OCI-M2 (cell line): Measurements from ENCODE around the gene ZFAND5.

ENCODE experiments used
- DNase-seq: peaks from one replicate; lab custom pipeline; 2025; ENCODE audit not compliant: unreplicated experiment; lab: John Stamatoyannopoulos, UW

ZFAND5 gene

DNA sequence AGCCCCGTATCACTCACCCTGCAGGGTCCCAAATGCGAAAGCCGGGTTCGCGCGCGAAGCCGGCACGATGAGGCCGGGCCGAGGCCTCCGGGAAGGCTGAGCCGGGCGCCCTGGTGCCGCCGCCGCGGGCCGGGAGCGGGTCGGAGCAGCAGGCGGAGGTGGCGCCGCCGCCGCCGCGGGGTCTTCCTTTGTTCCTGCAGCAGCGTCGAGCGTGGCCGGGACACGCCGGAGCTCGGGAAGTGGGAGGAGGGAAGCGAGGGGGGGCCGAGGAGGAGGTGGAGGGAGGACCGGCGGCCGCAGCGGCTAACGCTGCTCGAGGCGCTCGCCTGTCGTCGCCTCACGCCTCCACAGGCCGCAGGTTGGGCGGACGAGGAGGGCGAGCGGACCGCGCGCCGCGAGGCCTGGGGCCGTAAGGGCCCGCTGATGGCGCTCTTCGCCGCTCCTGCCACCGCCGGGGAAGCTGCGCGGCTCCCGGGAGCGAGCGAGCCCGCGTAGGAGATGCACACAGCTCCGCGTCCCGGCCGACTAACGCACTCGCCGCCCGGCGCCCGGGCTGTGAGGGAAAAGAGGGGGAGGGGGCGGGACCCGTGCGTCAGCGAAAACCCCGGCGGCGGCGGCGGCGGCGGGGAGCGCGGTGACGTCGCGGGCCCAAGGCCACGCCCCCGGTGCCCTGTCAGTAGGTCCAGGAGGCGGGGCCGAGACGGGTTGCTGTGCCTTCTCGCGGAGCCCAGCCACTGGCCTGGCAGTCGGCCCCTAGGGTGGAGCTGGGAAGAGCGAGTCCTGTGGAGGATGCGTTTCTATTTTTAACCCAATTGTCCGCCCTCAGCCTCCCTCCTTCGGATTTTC is at the start of gene ZFAND5:
TSS of gene ZFAND5 (minus strand) at position 530 of the 846 bp plus-strand sequence. CDS start 4,430 bp downstream, outside the sequence.
- peak; percentile 72 for DNase-seq

GRCh38 chr9:72412483-72413040 is 47.6 kb upstream of the ZFAND5 start:
- DNase-seq: no peak

- DNase-seq: no peak
These were observed 45.2 kb upstream of the ZFAND5 start for GRCh38 chr9:72410214-72410613.

DNA sequence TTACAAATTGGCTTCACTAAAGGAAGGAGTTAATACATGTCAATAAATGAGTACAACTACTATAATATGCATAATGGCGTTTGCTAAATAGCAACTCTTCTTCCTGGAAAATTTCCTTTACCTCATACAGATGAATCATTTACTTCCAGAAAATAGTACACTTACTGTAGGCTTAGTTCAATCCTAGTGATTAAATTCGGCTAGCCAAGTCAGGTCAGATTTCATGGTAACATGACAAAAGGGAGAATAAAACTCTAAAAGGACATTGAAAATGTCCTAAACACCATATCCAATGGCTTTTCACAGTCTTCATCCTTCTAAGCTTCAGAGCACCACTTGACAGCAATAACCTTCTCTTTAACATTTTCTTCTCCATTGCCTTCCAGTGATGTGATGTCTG is 42.1 kb upstream of the ZFAND5 start:
- DNase-seq: no peak

- DNase-seq: no peak
These were observed 37.7 kb upstream of the ZFAND5 start for GRCh38 chr9:72402744-72403143.

DNA sequence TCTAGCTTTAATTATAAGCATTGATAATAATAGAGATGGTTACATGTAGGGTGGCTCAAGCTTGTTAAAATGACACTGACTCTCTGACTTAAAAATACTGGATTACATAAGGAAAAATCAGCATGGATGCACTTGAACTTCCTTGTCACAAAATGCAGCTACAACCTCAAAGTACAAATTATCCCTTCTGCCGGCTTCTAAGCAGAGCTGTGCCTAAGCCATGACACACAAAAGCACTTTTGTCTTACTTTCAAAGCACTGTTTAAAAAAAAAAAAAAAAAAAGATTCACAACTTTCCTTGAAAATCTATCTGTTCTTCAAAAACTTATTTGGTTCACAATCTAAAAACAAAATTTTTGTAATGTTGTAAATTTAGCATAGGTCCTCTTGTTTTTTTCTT is 36.4 kb upstream of the ZFAND5 start:
- DNase-seq: no peak

DNA sequence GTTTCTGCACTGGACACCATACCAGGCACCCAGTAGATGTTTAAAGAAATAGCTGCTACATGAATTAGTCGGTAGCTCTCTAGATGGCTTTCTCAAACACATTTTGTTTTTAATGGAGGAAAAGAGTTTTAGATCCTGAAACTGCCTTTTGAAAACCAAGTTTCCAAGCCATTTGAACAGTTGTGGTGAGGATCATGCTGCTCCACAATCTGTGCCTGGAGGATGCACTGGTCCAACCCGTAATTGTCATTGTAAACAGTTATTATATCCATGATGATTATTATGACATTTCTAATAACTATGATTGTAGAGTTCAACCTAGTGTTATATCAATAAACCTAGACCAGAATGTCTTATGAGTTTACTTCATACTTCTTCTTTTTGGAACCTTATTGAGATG is 35.9 kb upstream of the ZFAND5 start:
- DNase-seq: no peak

DNA sequence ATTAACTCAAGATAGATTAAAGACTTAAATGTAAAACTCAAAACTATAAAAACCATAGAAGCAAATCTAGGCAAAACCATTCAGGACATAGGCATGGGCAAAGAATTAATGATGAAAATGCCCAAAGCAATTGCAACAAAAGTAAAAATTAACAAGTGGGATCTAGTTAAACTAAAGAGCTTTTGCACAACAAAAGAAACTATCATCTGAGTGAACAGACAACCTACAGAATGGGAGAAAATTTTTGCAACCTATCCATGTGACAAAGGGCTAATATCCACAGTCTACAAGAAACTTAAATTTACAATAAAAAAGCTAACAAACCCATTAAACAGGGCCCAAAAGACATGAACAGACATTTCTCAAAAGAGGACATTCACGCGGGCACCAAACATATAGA is 34.4 kb upstream of the ZFAND5 start:
- DNase-seq: no peak

DNA sequence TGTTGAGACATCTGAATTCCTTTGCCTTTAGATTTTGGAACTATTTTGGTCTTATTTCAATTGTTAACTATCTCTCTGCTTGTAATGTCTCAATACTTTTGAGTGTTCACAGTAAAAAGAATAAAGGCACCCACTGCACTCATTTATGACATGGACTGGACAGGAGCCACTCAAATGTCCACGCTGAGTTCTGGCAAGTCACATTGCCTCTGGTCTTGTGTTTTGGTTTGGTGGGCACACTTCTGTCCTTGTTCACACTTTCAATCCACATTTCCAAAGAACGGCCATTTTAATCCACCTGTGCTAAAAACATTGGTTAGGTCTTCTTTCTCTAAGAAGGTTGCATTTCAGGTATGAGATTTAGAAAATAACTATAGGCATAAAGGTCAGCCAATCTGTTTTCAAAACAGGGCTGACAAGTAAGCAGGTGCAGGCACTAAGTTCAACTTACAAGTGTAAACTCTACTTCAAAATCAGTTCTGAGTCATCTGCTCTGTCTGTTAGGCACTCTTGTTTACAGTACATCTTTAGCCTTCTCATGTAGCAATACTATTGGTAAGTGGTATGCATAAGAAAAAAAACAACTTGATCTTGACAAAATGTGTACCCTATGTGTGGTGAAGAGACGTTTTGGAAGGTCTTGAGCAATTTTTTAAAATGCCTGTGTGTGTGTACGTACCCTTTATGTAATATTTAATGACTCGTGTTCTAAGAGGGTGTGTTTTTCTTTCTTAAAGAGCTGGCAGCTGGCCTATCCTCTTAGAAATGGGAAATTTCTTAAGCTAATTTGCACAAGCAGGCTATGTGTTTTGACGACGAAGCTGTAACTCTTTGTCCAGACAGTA is 31.5 kb upstream of the ZFAND5 start:
- no peak for DNase-seq

GRCh38 chr9:72394066-72394465 is 29.1 kb upstream of the ZFAND5 start:
- DNase-seq: no peak

- DNase-seq: no peak
These were observed 25.9 kb upstream of the ZFAND5 start for GRCh38 chr9:72390907-72391306.

DNA sequence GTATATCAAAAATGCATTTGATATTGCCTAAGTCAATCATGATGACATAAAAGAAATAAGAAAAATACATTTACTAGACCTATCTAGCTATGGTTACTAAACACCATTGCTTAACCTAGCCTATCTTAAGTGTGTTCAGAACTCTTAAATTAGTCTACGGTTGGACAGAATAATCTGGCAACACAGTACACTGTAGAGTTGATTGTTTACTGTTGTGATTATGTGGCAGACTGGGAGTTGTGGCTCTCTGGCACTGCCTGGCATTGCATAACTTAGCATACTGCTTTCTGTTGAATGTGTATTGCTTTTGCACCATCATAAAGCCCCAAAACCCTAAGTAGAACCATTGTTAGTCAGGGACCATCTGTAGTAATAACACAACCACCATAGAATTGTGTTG is 21.2 kb upstream of the ZFAND5 start:
- no peak for DNase-seq

GRCh38 chr9:72384710-72385485 is 19.9 kb upstream of the ZFAND5 start:
- DNase-seq: no peak

DNA sequence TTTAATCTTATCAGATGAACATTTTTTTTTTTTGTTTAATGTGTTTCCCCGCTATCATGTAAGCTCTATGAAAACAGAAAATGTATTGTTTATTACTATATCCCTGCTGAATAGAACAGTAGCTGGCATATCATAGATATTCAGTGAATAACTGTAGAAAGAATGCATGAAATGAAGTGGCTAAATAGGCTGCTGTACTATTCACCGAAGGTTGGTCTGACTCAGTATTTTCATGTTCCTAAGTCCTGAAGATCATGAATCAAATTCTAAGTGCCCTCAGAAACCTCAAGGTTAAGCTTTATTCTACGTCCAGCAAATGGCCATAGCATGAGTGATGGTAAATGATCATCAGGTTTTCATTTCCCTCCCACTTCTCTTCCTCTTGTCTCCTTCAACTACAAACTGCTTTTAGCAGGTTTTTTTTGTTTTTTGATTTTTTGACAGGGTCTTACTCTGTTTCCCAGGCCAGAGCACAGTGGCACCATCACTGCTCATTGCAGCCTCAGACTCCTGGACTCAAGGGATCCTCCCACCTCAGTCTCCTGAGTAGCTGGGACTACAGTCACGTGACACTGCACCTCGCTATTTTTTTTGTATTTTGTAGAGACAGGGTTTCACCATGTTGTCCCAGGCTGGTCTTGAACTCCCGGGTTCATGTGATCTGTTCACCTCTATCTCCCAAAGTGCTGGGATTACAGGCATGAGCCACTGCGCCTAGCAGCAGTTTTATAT is 19.1 kb upstream of the ZFAND5 start:
- DNase-seq: no peak

- no peak for DNase-seq
These were observed 17.4 kb upstream of the ZFAND5 start for GRCh38 chr9:72382405-72382804.

DNA sequence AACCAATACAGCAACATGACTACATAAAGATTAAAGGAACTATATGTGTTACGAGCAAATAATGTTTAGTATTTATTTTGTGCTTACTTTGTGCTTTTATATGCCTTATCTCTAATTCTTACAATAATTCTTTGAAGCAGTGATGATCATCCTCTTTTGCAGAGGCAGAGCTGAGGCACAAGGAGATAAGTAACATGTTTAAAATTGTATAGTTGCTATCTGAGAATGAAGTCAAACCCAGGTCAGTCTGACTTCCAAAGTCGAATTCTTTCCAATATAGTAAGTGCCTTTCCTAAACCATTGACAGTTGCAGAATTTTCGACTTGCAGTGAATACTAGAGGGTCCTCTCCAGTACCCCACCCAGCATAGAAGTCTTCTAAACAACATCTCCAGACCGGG is 12.0 kb upstream of the ZFAND5 start:
- no peak for DNase-seq

DNA sequence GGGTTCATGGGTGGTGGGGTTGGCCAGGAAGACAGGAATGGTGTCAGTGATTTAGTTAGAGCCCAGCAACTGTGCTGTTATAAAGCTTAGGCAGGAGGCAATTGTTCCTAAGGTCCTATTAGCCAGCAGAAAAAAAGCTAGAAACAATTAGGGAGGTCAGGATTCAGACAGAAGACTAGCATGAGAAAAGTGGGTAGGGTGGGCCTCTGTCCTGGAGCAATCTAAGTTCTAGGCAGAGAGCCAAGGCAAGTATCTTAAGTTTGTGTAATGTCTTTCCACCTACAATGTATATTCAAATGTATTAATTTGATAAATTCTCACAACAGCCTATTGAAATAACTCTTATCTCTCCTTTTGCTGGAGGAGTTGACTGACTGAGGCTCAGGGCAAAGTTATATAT is 6.1 kb upstream of the ZFAND5 start:
- no peak for DNase-seq

GRCh38 chr9:72365525-72366256 is 683 bp upstream of the ZFAND5 start:
- DNase-seq: peak; percentile 9

- DNase-seq: no peak
These were observed 915 bp downstream of the ZFAND5 start for GRCh38 chr9:72363908-72364678.
